Neural crest cell (in vitro differentiated cells): Measurements from ENCODE around the gene HNRNPUL1. TPM values are rescaled to one million over a fixed set of nuclear protein-coding genes. Genes with fewer than 3 reads are reported as not detected.

ENCODE experiments used
- DNase-seq: peaks from one replicate; pipeline ENCODE4 v3.0.0; 2021; ENCODE audit warnings: low read depth, mixed read lengths, low spot score
- H3K27ac Mint-ChIP-seq: one replicate; pipeline ENCODE4 v1.8.0; 2021; ENCODE audit warnings: mild to moderate bottlenecking, mixed read lengths; ENCODE audit not compliant: unreplicated experiment
- H3K27me3 Mint-ChIP-seq: 2 replicates; pipeline ENCODE4 v1.8.0; 2021; ENCODE audit warnings: low read depth, mild to moderate bottlenecking, mixed read lengths
- H3K36me3 Mint-ChIP-seq: 2 replicates; pipeline ENCODE4 v1.8.0; 2021; ENCODE audit warnings: low read depth, mild to moderate bottlenecking, mixed read lengths
- H3K4me1 Mint-ChIP-seq: 2 replicates; pipeline ENCODE4 v1.8.0; 2021; ENCODE audit warnings: mixed read lengths
- H3K4me3 Mint-ChIP-seq: one replicate; pipeline ENCODE4 v1.8.0; 2021; ENCODE audit warnings: mild to moderate bottlenecking, mixed read lengths
- H3K9me3 Mint-ChIP-seq: 2 replicates; pipeline ENCODE4 v1.8.0; 2021; ENCODE audit warnings: mixed read lengths
- total RNA-seq: library from RNA; stranded (reverse); gene quantifications from 2 replicates; pipeline ENCODE4 v1.2.1, GENCODE V29; 2021
- TF ChIP-seq, protein P1 (sequence below): fragments of 200-600 bp; sonication (generic); conservative IDR thresholded peaks from 2 replicates; pipeline ENCODE4 v1.5.0; 2021; ENCODE audit warnings: antibody characterized with exemption, mild to moderate bottlenecking

HNRNPUL1 gene
- total RNA-seq, 1 donor from 2014 or later: 306 TPM

GRCh38 chr19:41238244-41238643, 25.9 kb upstream of the HNRNPUL1 start:
- H3K4me3 Mint-ChIP-seq: no peak overlapping the region
- H3K4me1 Mint-ChIP-seq: no peaks in the 10 kb centered on the region
- no peaks in the 10 kb centered on the region for H3K36me3 Mint-ChIP-seq
- TF ChIP-seq, protein P1, sequence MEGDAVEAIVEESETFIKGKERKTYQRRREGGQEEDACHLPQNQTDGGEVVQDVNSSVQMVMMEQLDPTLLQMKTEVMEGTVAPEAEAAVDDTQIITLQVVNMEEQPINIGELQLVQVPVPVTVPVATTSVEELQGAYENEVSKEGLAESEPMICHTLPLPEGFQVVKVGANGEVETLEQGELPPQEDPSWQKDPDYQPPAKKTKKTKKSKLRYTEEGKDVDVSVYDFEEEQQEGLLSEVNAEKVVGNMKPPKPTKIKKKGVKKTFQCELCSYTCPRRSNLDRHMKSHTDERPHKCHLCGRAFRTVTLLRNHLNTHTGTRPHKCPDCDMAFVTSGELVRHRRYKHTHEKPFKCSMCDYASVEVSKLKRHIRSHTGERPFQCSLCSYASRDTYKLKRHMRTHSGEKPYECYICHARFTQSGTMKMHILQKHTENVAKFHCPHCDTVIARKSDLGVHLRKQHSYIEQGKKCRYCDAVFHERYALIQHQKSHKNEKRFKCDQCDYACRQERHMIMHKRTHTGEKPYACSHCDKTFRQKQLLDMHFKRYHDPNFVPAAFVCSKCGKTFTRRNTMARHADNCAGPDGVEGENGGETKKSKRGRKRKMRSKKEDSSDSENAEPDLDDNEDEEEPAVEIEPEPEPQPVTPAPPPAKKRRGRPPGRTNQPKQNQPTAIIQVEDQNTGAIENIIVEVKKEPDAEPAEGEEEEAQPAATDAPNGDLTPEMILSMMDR: no peak
- no peaks in the 10 kb centered on the region for H3K27me3 Mint-ChIP-seq
- no peak for DNase-seq
- no peaks in the 10 kb centered on the region for H3K9me3 Mint-ChIP-seq
- no peak overlapping the region for H3K27ac Mint-ChIP-seq

DNA sequence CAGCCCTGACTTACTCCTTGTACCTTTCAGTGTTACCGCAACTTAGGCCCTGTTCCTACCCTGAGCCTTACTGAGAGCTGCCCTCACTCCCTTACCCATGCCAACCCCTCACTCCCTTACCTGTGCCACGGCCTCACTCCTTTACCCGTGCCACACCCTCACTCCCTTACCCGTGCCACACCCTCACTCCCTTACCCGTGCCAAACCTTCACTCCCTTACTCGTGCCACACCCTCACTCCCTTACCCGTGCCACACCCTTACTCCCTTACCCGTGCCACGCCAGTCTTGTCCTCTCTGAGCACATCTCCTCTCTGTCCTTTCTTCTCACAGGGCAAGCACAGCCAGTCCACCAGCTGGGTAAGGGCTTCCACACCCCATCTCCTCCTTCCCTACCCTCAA, 24.8 kb upstream of the HNRNPUL1 start:
- no peak overlapping the region for H3K4me3 Mint-ChIP-seq
- H3K4me1 Mint-ChIP-seq: no peaks in the 10 kb centered on the region
- H3K27ac Mint-ChIP-seq: peak overlapping the region; percentile 80
- DNase-seq: no peak
- TF ChIP-seq, protein P1: no peak
- H3K9me3 Mint-ChIP-seq: no peaks in the 10 kb centered on the region
- no peaks in the 10 kb centered on the region for H3K36me3 Mint-ChIP-seq
- H3K27me3 Mint-ChIP-seq: no peaks in the 10 kb centered on the region

- Mint-ChIP-seq H3K9me3 (no peaks in the 10 kb centered on the region), H3K4me1 (no peaks in the 10 kb centered on the region), H3K36me3 (no peaks in the 10 kb centered on the region), H3K4me3 (no peak overlapping the region), H3K27me3 (no peaks in the 10 kb centered on the region), H3K27ac (no peak overlapping the region)
- TF ChIP-seq, protein P1: no peak
- DNase-seq: no peak
Observed at GRCh38 chr19:41239961-41240574, 24.1 kb upstream of the HNRNPUL1 start.

- Mint-ChIP-seq H3K4me1 (no peaks in the 10 kb centered on the region), H3K9me3 (no peaks in the 10 kb centered on the region), H3K27ac (no peak overlapping the region), H3K27me3 (no peaks in the 10 kb centered on the region), H3K4me3 (no peak overlapping the region), H3K36me3 (no peaks in the 10 kb centered on the region)
- DNase-seq: no peak
- TF ChIP-seq, protein P1: no peak
Observed at GRCh38 chr19:41241859-41242258, 22.3 kb upstream of the HNRNPUL1 start.

DNA sequence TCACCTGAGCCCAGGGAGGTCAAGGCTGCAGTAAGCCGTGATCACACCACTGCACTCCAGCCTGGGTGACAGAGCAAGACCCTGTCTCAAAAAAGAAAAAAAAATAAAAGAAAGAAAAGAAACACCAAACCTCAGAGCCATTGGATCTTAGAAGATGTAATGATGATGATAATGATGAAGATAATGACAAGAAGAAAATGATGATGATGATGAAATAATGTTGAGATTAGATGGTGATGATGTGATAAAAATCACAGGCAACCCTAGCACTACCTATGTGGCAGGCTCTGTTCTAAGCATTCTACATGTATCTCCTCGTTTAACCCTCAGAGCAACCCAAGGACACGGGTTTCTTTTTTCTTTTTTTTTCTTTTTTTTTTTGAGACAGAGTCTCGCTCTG, 20.1 kb upstream of the HNRNPUL1 start:
- Mint-ChIP-seq H3K4me3 (no peak overlapping the region), H3K9me3 (no peaks in the 10 kb centered on the region), H3K4me1 (no peaks in the 10 kb centered on the region), H3K36me3 (no peaks in the 10 kb centered on the region), H3K27me3 (no peaks in the 10 kb centered on the region), H3K27ac (no peak overlapping the region)
- DNase-seq: no peak
- TF ChIP-seq, protein P1: no peak

DNA sequence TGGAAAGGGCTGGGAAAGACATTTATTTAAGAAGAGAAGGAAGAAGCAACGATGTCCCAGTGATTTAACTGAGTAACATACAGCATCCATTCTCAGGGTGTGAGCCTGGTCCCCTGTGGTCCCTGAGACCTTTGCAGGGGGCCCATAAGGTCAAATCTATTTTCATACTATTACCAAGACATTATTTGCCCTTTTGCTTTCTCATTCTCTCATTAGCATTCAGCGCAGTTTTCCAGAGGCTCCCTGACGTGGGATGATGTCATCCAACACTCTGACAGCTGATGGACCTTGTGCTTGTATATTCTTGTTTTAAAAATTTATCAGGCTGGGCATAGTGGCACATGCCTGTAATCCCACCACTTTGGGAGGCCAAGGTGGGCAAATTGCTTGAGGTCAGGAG, 18.3 kb upstream of the HNRNPUL1 start:
- DNase-seq: no peak
- Mint-ChIP-seq H3K4me1 (no peaks in the 10 kb centered on the region), H3K9me3 (no peaks in the 10 kb centered on the region), H3K36me3 (no peaks in the 10 kb centered on the region), H3K27me3 (no peaks in the 10 kb centered on the region), H3K27ac (no peak overlapping the region), H3K4me3 (no peak overlapping the region)
- TF ChIP-seq, protein P1: no peak
